Upper lobe of right lung (tissue), 1 donor: Measurements from ENCODE around the gene ANGPTL7. TPM values are rescaled to one million over a fixed set of nuclear protein-coding genes. Genes with fewer than 3 reads are reported as not detected.

ENCODE experiments used
- ATAC-seq: fragments of 200-7000 bp; cut with Tn5 transposase; one replicate; pipeline ENCODE4 v1.9.1; 2020; ENCODE audit warnings: mild to moderate bottlenecking, moderate library complexity
- DNase-seq: peaks from one replicate; pipeline ENCODE4 v3.0.0-alpha.2; 2020
- H3K27ac ChIP-seq: fragments of 200-600 bp; one replicate; pipeline ENCODE4 v1.8.0; 2022
- H3K27me3 ChIP-seq: fragments of 200-600 bp; one replicate; pipeline ENCODE4 v1.8.0; 2022; ENCODE audit warnings: mild to moderate bottlenecking
- H3K36me3 ChIP-seq: fragments of 200-600 bp; one replicate; pipeline ENCODE4 v1.8.0; 2022
- H3K4me1 ChIP-seq: fragments of 200-600 bp; one replicate; pipeline ENCODE4 v1.8.0; 2022
- H3K4me3 ChIP-seq: fragments of 200-600 bp; one replicate; pipeline ENCODE4 v1.8.0; 2022; ENCODE audit warnings: mild to moderate bottlenecking
- H3K9me3 ChIP-seq: fragments of 200-600 bp; one replicate; pipeline ENCODE4 v1.8.0; 2022
- CTCF ChIP-seq: fragments of 200-600 bp; IDR thresholded peaks from one replicate; pipeline ENCODE4 v1.8.0; 2022; ENCODE audit warnings: antibody characterized with exemption
- intact Hi-C: fragments of 100-400 bp; cut with DNase I; formaldehyde crosslinking; loops from one replicate; pipeline ENCODE4 v1.11.0; 2022
- total RNA-seq: library from RNA; stranded (reverse); fragmentation: NEBNext Ultra II Directional; extraction: Animal tissue kit (Norgen Biotek cat#: 25700); gene quantifications from one replicate; pipeline ENCODE4 v1.2.1, GENCODE V29; 2021
- donor health status: DM: no; HTN: yes; CAD: no; lungs with severe emphysema.

Gene ANGPTL7
- total RNA-seq, 1 donor from 2014 or later = 1.1 TPM

GRCh38 chr1:11180342-11180744 lies 8.8 kb upstream of the ANGPTL7 start:
- ATAC-seq (no peak), DNase-seq (no peak)
- Histone ChIP-seq H3K36me3 (peaks cover 30% of the 10 kb centered on the region), H3K4me1 (peaks cover 7% of the 10 kb centered on the region), H3K9me3 (no peaks in the 10 kb centered on the region), H3K27ac (no peak overlapping the region), H3K4me3 (no peak overlapping the region), H3K27me3 (no peaks in the 10 kb centered on the region)
- intact Hi-C loops = loop anchor here (10.0 kb wide), 1 partner anchor 1366 kb away; no protein-coding TSS in a partner anchor
- TF ChIP-seq CTCF = no peak

- Histone ChIP-seq H3K4me1 (peaks cover 7% of the 10 kb centered on the region), H3K36me3 (peaks cover 30% of the 10 kb centered on the region), H3K27me3 (no peaks in the 10 kb centered on the region), H3K9me3 (no peaks in the 10 kb centered on the region), H3K4me3 (no peak overlapping the region), H3K27ac (no peak overlapping the region)
- intact Hi-C loops = loop anchor here (10.0 kb wide), 1 partner anchor 1368 kb away; no protein-coding TSS in a partner anchor
- TF ChIP-seq CTCF = no peak
- DNase-seq (no peak), ATAC-seq (no peak)
Observed at GRCh38 chr1:11182884-11183283, 6.3 kb upstream of the ANGPTL7 start.

- Histone ChIP-seq H3K36me3 (peaks cover 30% of the 10 kb centered on the region), H3K9me3 (no peaks in the 10 kb centered on the region), H3K27me3 (no peaks in the 10 kb centered on the region), H3K27ac (no peak overlapping the region), H3K4me1 (no peaks in the 10 kb centered on the region), H3K4me3 (no peak overlapping the region)
- no peak for DNase-seq
- no peak for TF ChIP-seq CTCF
- intact Hi-C loops = loop anchor here (10.0 kb wide), 1 partner anchor 1370 kb away; no protein-coding TSS in a partner anchor
- no peak for ATAC-seq
Observed at GRCh38 chr1:11184973-11185372, 4.2 kb upstream of the ANGPTL7 start.

- DNase-seq (no peak), ATAC-seq (no peak)
- intact Hi-C loops = loop anchor here (10.0 kb wide), 1 partner anchor 1372 kb away; no protein-coding TSS in a partner anchor
- H3K27me3 ChIP-seq = no peaks in the 10 kb centered on the region
- no peaks in the 10 kb centered on the region for H3K4me1 ChIP-seq
- no peaks in the 10 kb centered on the region for H3K9me3 ChIP-seq
- H3K36me3 ChIP-seq = peaks cover 40% of the 10 kb centered on the region
- H3K4me3 ChIP-seq = no peak overlapping the region
- TF ChIP-seq CTCF = no peak
- no peak overlapping the region for H3K27ac ChIP-seq
Observed at GRCh38 chr1:11187000-11187399, 2.2 kb upstream of the ANGPTL7 start.

DNA sequence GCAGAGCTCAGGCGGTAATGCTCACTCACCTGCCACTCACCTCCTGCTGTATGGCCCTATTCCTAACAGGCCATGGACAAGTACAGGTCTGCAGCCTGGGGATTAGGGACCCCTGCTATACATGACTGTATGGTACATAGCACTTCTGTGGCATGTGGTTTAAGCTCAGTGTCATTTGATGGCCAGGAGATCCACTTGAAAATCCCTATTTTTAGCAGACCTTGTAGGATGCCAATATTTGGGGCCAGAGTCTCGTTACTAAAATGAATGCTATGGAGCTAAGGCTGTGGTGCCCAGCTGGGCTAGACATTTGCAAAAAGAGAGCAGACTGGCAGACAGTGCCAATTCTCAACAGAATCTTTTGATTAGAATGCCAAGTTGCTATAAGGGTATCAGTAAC lies 1.7 kb upstream of the ANGPTL7 start:
- Histone ChIP-seq H3K27me3 (no peaks in the 10 kb centered on the region), H3K27ac (no peak overlapping the region), H3K4me3 (no peak overlapping the region), H3K36me3 (peaks cover 40% of the 10 kb centered on the region), H3K4me1 (no peaks in the 10 kb centered on the region), H3K9me3 (no peaks in the 10 kb centered on the region)
- no peak for TF ChIP-seq CTCF
- no peak for DNase-seq
- intact Hi-C loops = loop anchor here (10.0 kb wide), 1 partner anchor 1373 kb away; no protein-coding TSS in a partner anchor
- ATAC-seq = no peak

- no peak overlapping the region for H3K4me3 ChIP-seq
- H3K4me1 ChIP-seq = no peaks in the 10 kb centered on the region
- TF ChIP-seq CTCF = no peak
- peaks cover 38% of the 10 kb centered on the region for H3K36me3 ChIP-seq
- H3K27ac ChIP-seq = no peak overlapping the region
- intact Hi-C loops = loop anchor here (10.0 kb wide), 1 partner anchor 1373 kb away; no protein-coding TSS in a partner anchor
- H3K27me3 ChIP-seq = no peaks in the 10 kb centered on the region
- no peaks in the 10 kb centered on the region for H3K9me3 ChIP-seq
- no peak for DNase-seq
- ATAC-seq = no peak
Observed at GRCh38 chr1:11187931-11188330, 1.2 kb upstream of the ANGPTL7 start.
